HG03196 (cell line): Measurements from ENCODE around the gene ANXA2R.

ENCODE experiments used
- ATAC-seq: cut with Tn5 transposase; IDR thresholded peaks from one replicate; pipeline ENCODE4 v1.9.1; 2021; ENCODE audit not compliant: unreplicated experiment

Gene ANXA2R

GRCh38 chr5:43001748-43002147, 38.4 kb downstream of the ANXA2R start:
- ATAC-seq = no peak

GRCh38 chr5:43000914-43001313, 39.2 kb downstream of the ANXA2R start:
- no peak for ATAC-seq

GRCh38 chr5:43000111-43000840, 39.8 kb downstream of the ANXA2R start:
- no peak for ATAC-seq

- ATAC-seq = no peak
Measured at GRCh38 chr5:42995360-42995751, 44.8 kb downstream of the ANXA2R start.

- peak; percentile 51 for ATAC-seq
Measured at GRCh38 chr5:42994555-42995359, 45.4 kb downstream of the ANXA2R start.

GRCh38 chr5:42994246-42994554, 45.9 kb downstream of the ANXA2R start:
- no peak for ATAC-seq

GRCh38 chr5:42993516-42994245, 46.4 kb downstream of the ANXA2R start:
- ATAC-seq = no peak

- peak; percentile 42 for ATAC-seq
Measured at GRCh38 chr5:42992088-42992879, 47.8 kb downstream of the ANXA2R start.

- ATAC-seq = peak; percentile 21
Measured at GRCh38 chr5:42991404-42992087, 48.6 kb downstream of the ANXA2R start.

- no peak for ATAC-seq
Measured at GRCh38 chr5:42990892-42991291, 49.2 kb downstream of the ANXA2R start.
